ENCODE data around the gene ME2.
"Not testable (repeated sequence)": the region's sequence is repeated elsewhere in the genome, so short reads cannot be mapped to it uniquely, and the experiment has no call there.

Gene ME2

GRCh38 chr18:50986360-50987087, 107.6 kb downstream of the ME2 start:
- TF ChIP-seq CTCF (conservative IDR thresholded peaks at IDR 0.05; ENCODE audit: low read depth, low read length), result no peak
- peak; percentile 38 for DNase-seq (ENCODE audit: low read depth)
- no peak overlapping the region for H3K4me3 ChIP-seq (ENCODE audit: low read depth, low read length)

GRCh38 chr18:50987261-50987660, 108.3 kb downstream of the ME2 start:
- TF ChIP-seq CTCF (conservative IDR thresholded peaks at IDR 0.05; ENCODE audit: low read depth, low read length), result no peak
- DNase-seq (ENCODE audit: low read depth), result no peak
- no peak overlapping the region for H3K4me3 ChIP-seq (ENCODE audit: low read depth, low read length)

- H3K4me3 ChIP-seq (ENCODE audit: low read depth, low read length), result no peak overlapping the region
- no peak for DNase-seq (ENCODE audit: low read depth)
- TF ChIP-seq CTCF (conservative IDR thresholded peaks at IDR 0.05; ENCODE audit: low read depth, low read length), result no peak
Observed at GRCh38 chr18:50989711-50990110, 110.8 kb downstream of the ME2 start.

- DNase-seq (ENCODE audit: low read depth), result peak; percentile 36
Observed at GRCh38 chr18:50992351-50992762, 113.4 kb downstream of the ME2 start.

GRCh38 chr18:50994031-50994430, 115.1 kb downstream of the ME2 start:
- no peak overlapping the region for H3K4me3 ChIP-seq (ENCODE audit: low read depth, low read length)
- no peak for TF ChIP-seq CTCF (conservative IDR thresholded peaks at IDR 0.05; ENCODE audit: low read depth, low read length)

More at GRCh38 chr18:50992351-50992762, 113.4 kb downstream of the ME2 start:
- no peak overlapping the region for H3K4me3 ChIP-seq (ENCODE audit: low read depth, low read length)
- TF ChIP-seq CTCF (conservative IDR thresholded peaks at IDR 0.05; ENCODE audit: low read depth, low read length), result no peak

GRCh38 chr18:51003174-51003573, 124.3 kb downstream of the ME2 start:
- not testable (repeated sequence) for H3K4me3 ChIP-seq (ENCODE audit: low read depth, low read length); DNase-seq (ENCODE audit: low read depth)

More at GRCh38 chr18:50994031-50994430, 115.1 kb downstream of the ME2 start:
- DNase-seq (ENCODE audit: low read depth), result no peak

Measured in choroid plexus epithelial cell (primary cell).